ENCODE data around the gene DIABLO. TPM values are rescaled to one million over a fixed set of nuclear protein-coding genes. Genes with fewer than 3 reads are reported as not detected.
"Not testable (repeated sequence)": the region's sequence is repeated elsewhere in the genome, so short reads cannot be mapped to it uniquely, and the experiment has no call there.

The DIABLO gene
- total RNA-seq, 2 experiments from 2014 or later, result 46.1 to 48.1 TPM

DNA sequence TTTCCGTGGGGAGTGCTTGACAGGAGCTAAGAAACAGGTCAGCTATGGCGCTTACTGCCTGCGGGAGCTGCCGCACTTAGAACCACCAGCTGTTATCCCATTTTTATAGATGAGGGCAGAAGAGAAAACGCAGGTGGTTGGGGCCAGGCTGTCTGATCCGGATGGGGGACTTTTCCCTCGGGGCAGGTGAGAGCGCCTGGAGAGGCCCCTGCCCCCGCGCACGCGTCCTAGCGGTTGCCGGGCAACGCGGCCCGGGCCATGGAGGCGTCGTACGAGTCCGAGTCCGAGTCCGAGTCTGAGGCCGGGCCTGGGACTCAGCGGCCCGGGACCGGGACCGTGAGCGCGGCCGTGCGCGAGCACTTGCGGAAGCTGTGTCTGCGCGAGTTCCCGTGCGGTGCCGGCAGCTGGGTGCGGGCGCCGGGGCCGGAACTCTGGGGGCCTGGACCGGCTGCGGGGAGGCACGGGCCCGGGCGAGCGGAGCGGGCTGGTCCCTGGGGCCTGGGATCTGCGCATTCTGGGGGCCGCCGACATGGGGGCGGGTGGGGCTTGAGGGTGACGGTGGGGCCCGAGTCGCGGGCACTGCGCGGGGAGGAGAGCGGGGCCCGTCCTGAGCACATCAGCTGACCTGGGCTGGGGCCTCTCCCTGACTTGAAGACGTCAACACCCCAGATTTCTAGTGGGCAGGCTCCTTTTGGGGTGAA is 42.8 kb downstream of the DIABLO start, which contains the start of gene LRRC43:
TSS of gene LRRC43 (plus strand) at position 237 of the 701 bp plus-strand sequence. CDS start at position 259, 22 bp downstream.
- Mint-ChIP-seq H3K4me1 (ENCODE audit: low read depth) (peaks cover 7% of the 10 kb centered on the region), H3K9me3 (no peaks in the 10 kb centered on the region), H3K27me3 (ENCODE audit: low read depth) (peaks cover 7% of the 10 kb centered on the region), H3K36me3 (ENCODE audit: low read depth) (no peaks in the 10 kb centered on the region), H3K27ac (no peak within 1 kb of the TSS), H3K4me3 (peak within 1 kb of the TSS; percentile 75)
- peak; percentile 44 for DNase-seq
- intact Hi-C loops (cut with micrococcal nuclease), result no loop called here
- CTCF ChIA-PET, result interaction anchor here (0.6 to 1.5 kb wide), 2 partner anchors 53 to 748 kb away, joined by 3 to 4 read pairs; no protein-coding TSS in a partner anchor

DNA sequence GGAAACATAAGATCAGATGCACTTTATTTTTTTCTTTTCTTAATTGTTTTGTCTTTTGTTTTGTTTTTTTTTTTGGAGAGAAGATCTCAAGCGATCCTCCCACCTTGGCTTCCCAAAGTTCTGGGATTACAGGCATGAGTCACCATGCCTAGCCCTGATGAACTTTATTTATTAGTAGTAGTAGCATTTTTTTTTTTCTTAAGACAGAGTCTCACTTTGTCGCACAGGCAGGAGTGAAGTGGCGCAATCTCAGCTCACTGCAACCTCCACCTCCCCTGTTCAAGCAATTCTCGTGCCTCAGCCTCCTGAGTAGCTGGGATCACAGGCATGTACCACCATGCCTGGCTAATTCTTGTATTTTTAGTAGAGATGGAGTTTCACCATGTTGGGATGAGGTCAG is 49.4 kb downstream of the DIABLO start:
- H3K27ac Mint-ChIP-seq; CTCF ChIA-PET; H3K27me3 Mint-ChIP-seq (ENCODE audit: low read depth); H3K9me3 Mint-ChIP-seq; H3K4me3 Mint-ChIP-seq; intact Hi-C loops (cut with micrococcal nuclease); H3K36me3 Mint-ChIP-seq (ENCODE audit: low read depth); H3K4me1 Mint-ChIP-seq (ENCODE audit: low read depth); DNase-seq: not testable (repeated sequence)

DNA sequence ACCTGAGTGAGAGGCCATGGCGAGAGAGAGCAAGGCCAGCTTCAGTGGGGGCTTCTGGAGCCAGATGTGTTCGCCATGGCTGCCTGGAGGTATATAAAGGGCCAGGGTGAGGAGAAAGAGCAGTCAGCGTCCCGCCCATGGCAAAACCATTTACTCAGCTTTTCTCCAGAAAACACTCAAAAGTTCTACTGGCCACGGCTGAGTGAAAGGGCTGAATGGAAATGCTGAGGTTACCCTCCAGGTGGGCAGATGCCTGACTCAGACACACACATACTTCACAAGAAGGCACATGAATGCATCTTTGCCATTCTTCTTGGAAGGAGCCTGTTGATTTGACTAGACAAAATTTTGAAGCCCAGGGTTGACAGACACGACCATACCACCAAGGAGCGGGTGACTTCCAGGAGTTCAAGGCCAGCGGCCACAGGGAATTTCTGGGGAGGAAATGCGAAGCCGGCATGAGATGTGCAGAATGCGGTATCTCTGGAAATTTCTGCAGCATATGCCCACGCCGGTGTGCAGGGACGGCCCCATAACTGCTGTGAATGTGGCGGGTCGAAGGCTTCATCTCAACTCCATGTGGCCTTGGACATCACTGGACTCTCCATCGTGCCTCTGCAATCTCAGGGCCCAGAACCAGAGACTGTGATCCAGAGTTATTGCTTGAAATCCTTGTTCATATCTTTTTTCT is 51.6 kb downstream of the DIABLO start, which contains the start of gene IL31:
TSS of gene IL31 (minus strand) at position 67 of the 691 bp plus-strand sequence. CDS start at position 18, 49 bp downstream.
- no peak within 1 kb of the TSS for H3K27ac Mint-ChIP-seq
- H3K27me3 Mint-ChIP-seq (ENCODE audit: low read depth), result no peaks in the 10 kb centered on the region
- H3K36me3 Mint-ChIP-seq (ENCODE audit: low read depth), result no peaks in the 10 kb centered on the region
- DNase-seq, result no peak
- CTCF ChIA-PET, result interaction anchor here (0.8 to 0.9 kb wide), 2 partner anchors 13 to 850 kb away, joined by 3 to 4 read pairs; no protein-coding TSS in a partner anchor
- intact Hi-C loops (cut with micrococcal nuclease), result no loop called here
- no peak within 1 kb of the TSS for H3K4me3 Mint-ChIP-seq
- no peaks in the 10 kb centered on the region for H3K9me3 Mint-ChIP-seq
- no peaks in the 10 kb centered on the region for H3K4me1 Mint-ChIP-seq (ENCODE audit: low read depth)

DNA sequence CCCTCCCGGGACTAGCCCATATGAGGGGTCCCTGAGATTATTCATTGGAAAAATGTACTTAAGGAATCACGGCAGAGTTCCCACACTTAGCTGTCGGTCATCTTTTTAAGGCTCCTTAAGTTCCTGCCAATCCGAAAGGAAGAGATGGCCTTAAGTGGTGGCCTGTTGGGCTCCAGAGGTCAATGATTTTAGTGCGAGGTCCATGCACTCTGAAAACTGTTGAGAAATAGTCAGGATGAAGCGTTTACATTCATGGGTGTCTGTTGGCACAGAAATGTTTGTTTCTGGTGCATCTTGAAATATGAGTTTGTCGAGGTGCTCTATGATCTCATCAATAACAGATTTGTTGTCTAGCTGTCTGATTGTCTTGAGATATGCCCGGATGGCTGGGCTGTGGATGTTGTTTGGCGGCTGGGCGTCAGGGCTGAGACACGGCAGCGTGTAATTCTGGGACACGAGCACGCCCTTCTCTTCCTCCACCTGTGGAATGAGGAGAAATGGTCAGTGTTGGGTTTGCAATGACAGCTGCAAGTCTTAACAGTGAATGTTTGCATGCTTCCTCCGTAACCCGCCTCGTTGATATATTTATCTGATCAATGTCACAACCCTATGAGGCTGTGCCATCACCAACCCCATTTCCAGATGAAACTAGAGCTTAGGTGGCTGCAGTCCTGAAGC is 53.5 kb downstream of the DIABLO start:
- no peaks in the 10 kb centered on the region for H3K36me3 Mint-ChIP-seq (ENCODE audit: low read depth)
- CTCF ChIA-PET, result interaction anchor here (1.2 kb wide), 1 partner anchor 18 kb away, joined by 3 read pairs; no protein-coding TSS in a partner anchor
- H3K27ac Mint-ChIP-seq, result no peak overlapping the region
- H3K9me3 Mint-ChIP-seq, result no peaks in the 10 kb centered on the region
- intact Hi-C loops (cut with micrococcal nuclease), result no loop called here
- H3K27me3 Mint-ChIP-seq (ENCODE audit: low read depth), result no peaks in the 10 kb centered on the region
- no peaks in the 10 kb centered on the region for H3K4me1 Mint-ChIP-seq (ENCODE audit: low read depth)
- no peak overlapping the region for H3K4me3 Mint-ChIP-seq
- no peak for DNase-seq

DNA sequence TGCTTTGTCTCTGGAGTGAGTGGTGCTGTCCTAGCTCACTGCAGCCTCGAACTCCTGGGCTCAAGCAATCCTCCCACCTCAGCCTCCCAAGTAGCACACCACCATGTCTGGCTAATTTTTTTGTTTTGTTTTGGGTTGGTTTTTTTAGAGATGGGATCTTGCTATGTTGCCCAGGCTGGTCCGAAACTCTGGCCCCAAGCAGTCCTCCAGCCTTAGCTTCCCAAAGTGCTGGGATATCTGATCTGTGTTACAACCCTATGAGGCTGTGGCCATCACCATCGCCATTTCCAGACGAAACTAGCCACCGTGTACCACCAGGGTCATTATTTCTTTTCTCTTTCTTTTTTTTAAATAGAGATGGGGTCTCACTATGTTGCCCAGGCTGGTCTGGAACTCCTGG is 54.5 kb downstream of the DIABLO start:
- Mint-ChIP-seq H3K36me3 (ENCODE audit: low read depth) (no peaks in the 10 kb centered on the region), H3K27ac (no peak overlapping the region), H3K9me3 (no peaks in the 10 kb centered on the region), H3K4me3 (no peak overlapping the region), H3K4me1 (ENCODE audit: low read depth) (no peaks in the 10 kb centered on the region), H3K27me3 (ENCODE audit: low read depth) (no peaks in the 10 kb centered on the region)
- no peak for DNase-seq
- intact Hi-C loops (cut with micrococcal nuclease), result no loop called here
- CTCF ChIA-PET, result interaction anchor here (1.2 kb wide), 1 partner anchor 19 kb away, joined by 3 read pairs; no protein-coding TSS in a partner anchor

DNA sequence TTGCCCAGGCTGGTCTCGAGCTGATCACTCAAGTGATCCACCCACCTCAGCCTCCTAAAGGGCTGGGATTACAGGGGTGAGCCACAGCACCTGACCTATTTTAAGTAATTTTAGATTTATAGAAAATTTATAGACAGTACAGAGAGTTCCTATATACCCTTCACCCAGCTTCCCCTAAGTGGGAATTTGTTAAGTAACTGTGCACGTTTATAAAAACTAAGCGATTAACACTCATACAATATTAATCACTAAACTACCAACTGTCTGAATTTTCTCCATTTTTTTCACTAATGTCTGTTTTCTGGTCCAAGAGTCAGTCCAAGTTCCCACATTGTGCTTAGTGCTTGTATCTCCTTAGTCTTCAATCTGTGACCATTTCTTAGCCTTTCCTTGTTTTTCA is 57.4 kb downstream of the DIABLO start:
- Mint-ChIP-seq H3K27ac (no peak overlapping the region), H3K36me3 (ENCODE audit: low read depth) (no peaks in the 10 kb centered on the region), H3K27me3 (ENCODE audit: low read depth) (no peaks in the 10 kb centered on the region), H3K4me3 (no peak overlapping the region), H3K9me3 (no peaks in the 10 kb centered on the region), H3K4me1 (ENCODE audit: low read depth) (no peaks in the 10 kb centered on the region)
- intact Hi-C loops (cut with micrococcal nuclease), result no loop called here
- no peak for DNase-seq
- CTCF ChIA-PET, result interaction anchor here (0.6 kb wide), 1 partner anchor 36 kb away, joined by 4 read pairs; no protein-coding TSS in a partner anchor

DNA sequence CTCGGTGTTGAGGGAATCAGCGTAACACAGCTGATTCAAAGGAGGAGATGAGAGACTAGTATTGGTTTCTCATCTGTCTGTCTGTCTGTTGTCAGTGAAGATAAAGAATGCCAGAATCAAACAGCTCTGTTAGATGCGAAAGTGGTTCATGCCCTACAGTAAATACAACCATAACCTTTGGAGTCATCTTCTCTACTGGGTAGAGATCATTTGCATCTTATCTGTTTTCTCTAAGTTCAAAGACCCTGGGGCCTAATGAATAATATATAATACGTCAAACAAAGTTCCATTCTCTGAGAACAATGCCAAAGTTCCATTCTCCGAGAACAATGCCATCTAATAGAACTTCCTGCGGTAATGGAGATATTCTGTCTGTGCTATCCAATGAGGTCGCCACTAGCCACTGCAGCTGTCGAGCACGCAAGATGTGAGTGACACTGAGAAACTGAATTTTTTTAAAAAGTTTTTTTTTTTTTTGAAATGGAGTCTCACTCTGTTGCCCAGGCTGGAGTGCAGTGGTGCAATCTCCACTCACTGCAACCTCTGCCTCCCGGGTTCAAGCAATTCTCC is 58.4 kb downstream of the DIABLO start:
- Mint-ChIP-seq H3K27me3 (ENCODE audit: low read depth) (no peaks in the 10 kb centered on the region), H3K9me3 (no peaks in the 10 kb centered on the region), H3K36me3 (ENCODE audit: low read depth) (no peaks in the 10 kb centered on the region), H3K27ac (no peak overlapping the region), H3K4me1 (ENCODE audit: low read depth) (no peaks in the 10 kb centered on the region), H3K4me3 (no peak overlapping the region)
- DNase-seq, result no peak
- CTCF ChIA-PET, result interaction anchor here (0.7 to 0.8 kb wide), 2 partner anchors 113 to 526 kb away, joined by 4 read pairs; no protein-coding TSS in a partner anchor
- intact Hi-C loops (cut with micrococcal nuclease), result no loop called here

DNA sequence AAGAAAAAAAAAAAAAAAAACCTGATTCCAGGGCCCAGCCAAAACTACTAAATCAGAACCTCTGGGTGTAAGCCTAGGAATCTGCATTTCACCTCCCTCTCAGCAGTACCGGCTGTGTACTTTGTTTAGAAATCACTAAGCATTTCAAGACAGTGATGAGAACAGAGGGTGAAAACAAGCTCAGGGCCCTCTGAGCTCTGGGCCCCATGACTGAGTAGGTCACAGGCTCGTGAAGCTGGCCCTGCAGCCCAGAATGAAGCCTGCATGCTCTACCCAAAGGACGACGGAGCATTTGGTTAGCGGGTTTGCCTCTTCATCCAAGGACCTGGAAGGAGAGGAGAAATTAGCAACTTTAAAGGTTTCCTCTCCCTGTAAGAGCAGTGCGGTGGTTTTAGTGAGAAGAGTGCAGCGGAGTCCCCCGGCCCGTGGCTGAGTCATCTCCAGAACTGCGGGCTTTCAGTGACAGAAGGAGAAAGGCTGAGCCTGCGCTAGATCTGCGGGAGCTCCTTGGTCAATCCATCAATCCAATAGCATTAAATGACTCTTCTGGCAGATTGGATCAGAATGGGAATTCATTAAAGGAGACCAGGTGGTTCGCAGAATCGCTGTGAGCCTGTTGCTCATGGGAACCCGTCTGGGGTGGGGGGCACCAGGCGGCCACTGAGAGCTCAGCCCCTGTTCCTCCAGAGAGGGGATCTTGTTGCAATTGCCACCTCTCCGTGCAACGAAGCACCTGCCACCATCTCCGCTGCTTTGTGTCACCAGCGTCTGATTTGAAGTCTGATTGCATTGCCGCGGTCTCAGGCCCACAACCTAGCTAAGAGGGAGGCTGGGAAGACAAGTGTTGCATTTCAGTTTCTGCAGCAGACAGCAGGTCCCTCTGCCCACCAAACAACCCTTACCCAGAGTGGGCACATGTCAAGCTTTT is 59.2 kb downstream of the DIABLO start:
- Mint-ChIP-seq H3K27me3 (ENCODE audit: low read depth) (no peaks in the 10 kb centered on the region), H3K27ac (no peak overlapping the region), H3K4me3 (no peak overlapping the region), H3K36me3 (ENCODE audit: low read depth) (no peaks in the 10 kb centered on the region), H3K9me3 (no peaks in the 10 kb centered on the region), H3K4me1 (ENCODE audit: low read depth) (peaks cover 2% of the 10 kb centered on the region)
- DNase-seq, result peak; percentile 30
- intact Hi-C loops (cut with micrococcal nuclease), result no loop called here
- CTCF ChIA-PET, result interaction anchor here (0.6 to 0.8 kb wide), 5 partner anchors 28 to 526 kb away, joined by 3 to 5 read pairs (median 4); no protein-coding TSS in a partner anchor

DNA sequence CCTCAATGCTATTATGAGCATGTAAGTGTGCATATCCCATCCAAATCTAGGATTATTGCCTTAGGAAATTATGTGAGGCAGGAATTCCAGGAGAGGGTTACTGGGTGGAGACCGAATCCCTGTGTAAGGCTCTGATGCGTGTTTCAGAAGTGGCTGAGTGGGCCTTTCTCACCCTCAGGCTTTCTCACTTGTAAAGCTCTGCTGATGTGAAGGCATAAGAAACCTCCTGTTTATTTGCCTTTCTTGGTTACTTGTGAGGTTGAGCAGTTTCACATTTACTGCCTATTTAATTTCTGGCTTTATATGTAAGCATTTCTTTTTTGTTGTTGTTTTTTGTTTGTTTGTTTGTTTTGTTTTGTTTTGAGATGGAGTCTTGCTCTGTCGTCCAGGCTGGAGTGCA is 62.9 kb downstream of the DIABLO start:
- H3K4me1 Mint-ChIP-seq (ENCODE audit: low read depth), result peaks cover 2% of the 10 kb centered on the region
- intact Hi-C loops (cut with micrococcal nuclease), result no loop called here
- H3K4me3 Mint-ChIP-seq, result no peak overlapping the region
- CTCF ChIA-PET, result no interaction called here
- no peak for DNase-seq
- H3K9me3 Mint-ChIP-seq, result no peaks in the 10 kb centered on the region
- H3K27ac Mint-ChIP-seq, result no peak overlapping the region
- no peaks in the 10 kb centered on the region for H3K27me3 Mint-ChIP-seq (ENCODE audit: low read depth)
- no peaks in the 10 kb centered on the region for H3K36me3 Mint-ChIP-seq (ENCODE audit: low read depth)

DNA sequence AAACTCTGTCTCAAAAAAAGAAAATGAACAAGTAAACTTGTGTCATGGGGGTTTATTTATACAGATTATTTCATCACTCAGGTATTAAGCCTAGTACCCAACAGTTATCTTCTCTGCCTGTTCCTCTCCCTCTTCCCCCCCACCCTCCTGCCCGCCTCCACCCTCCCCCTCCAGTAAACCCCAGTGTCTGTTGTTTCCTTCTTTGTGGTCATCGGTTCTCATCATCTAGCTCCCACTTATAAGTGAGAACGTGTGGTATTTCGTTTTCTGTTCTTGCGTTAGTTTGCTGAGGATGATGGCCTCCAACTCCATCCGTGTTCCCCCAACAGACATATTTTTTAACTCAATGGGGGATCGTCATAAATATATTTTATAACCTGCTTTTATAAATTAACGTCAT is 64.2 kb downstream of the DIABLO start:
- no peaks in the 10 kb centered on the region for H3K9me3 Mint-ChIP-seq
- intact Hi-C loops (cut with micrococcal nuclease), result no loop called here
- no peak overlapping the region for H3K27ac Mint-ChIP-seq
- CTCF ChIA-PET, result no interaction called here
- no peaks in the 10 kb centered on the region for H3K36me3 Mint-ChIP-seq (ENCODE audit: low read depth)
- no peak overlapping the region for H3K4me3 Mint-ChIP-seq
- no peaks in the 10 kb centered on the region for H3K27me3 Mint-ChIP-seq (ENCODE audit: low read depth)
- DNase-seq, result no peak
- H3K4me1 Mint-ChIP-seq (ENCODE audit: low read depth), result peaks cover 2% of the 10 kb centered on the region

DNA sequence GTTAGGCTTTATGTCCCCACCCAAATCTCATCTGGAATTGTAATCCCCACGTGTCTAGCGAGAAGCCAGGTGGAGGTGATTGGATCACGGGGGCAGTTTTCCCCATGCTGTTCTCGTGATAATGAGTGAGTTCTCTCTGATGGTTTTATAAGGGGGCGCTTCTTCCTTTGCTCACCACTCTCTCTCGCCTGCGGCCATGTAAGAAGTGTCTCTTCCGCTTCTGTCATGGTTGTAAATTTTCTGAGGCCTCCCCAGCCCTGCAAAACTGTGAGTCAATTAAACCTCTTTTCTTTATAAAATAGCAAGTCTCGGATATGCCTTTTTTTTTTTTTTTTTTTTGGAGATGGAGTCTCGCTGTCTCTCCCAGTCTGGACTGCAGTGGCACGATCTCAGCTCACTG is 65.1 kb downstream of the DIABLO start:
- Mint-ChIP-seq H3K27ac (no peak overlapping the region), H3K27me3 (ENCODE audit: low read depth) (no peaks in the 10 kb centered on the region), H3K36me3 (ENCODE audit: low read depth) (no peaks in the 10 kb centered on the region), H3K9me3 (no peaks in the 10 kb centered on the region), H3K4me3 (no peak overlapping the region), H3K4me1 (ENCODE audit: low read depth) (peaks cover 2% of the 10 kb centered on the region)
- CTCF ChIA-PET, result no interaction called here
- DNase-seq, result no peak
- intact Hi-C loops (cut with micrococcal nuclease), result loop anchor here (1.0 kb wide), 1 partner anchor 31 kb away; no protein-coding TSS in a partner anchor

All from activated naive CD4-positive, alpha-beta T cell treated with anti-CD3 and anti-CD28 coated beads for 36 hours (primary cell).